ENCODE data around the gene FKBP4. TPM values are rescaled to one million over a fixed set of nuclear protein-coding genes. Genes with fewer than 3 reads are reported as not detected.

The FKBP4 gene
- total and polyA plus RNA-seq, 9 of the 15 experiments (the other 6 are each of a cell fraction or from before 2014, with no cell fraction given) = 16.3 to 154 (median 90.1) TPM

DNA sequence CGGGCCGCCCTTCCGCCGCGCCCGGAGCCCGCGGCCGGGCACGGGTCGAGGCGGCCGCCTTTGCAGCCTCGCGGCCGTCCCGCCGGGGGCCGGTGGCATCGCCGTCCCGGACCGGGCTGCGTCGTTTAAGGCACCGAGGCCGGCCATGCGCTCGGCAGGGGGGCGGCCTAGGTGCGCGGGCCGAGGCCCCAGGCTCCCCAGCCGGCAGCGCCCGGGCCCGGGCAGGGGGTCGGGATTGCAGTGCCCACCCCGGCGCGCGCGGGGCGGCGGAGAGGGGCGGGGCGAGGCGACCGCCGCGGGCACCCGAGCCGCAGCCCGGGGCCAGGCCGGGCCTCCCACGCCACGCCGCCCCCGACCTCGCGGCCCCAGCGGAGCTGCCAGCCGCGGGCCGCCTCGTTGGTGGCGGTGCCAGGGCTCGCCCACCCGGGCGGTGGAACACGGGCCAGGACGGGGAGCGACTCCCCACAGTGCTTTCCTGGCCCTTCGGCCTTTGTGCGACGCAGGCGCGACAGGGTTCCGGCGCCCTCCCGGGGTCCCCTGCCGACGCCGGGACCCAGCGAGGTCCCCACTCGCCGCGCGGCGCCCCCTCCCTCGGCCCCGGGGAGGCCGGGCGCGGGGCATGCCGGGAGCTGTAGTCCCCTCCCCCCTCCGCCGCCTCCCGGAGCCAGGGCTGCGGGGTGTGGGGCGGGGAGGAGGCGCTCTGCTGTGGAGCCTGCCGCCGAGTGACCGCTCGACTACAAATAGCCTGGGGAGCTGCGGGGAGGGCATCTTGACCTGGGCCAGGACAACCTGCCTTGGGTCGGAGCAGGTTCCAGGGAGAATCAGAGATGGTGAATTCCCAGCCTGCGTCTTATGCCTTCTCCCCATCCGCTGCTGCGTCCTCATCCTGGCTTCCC, 769 bp downstream of the FKBP4 start (continued):
- no peak for TF ChIP-seq ZNF124 (CRISPR knock-in tag; IDR thresholded peaks at IDR 0.05)
- TF ChIP-seq IRF2 (CRISPR knock-in tag; IDR thresholded peaks at IDR 0.05) = no peak
- peak; percentile 35 for TF ChIP-seq PCBP1 (IDR thresholded peaks at IDR 0.05; ENCODE audit: low read depth, low read length, poor library complexity, severe bottlenecking)
- TF ChIP-seq PHF20 (IDR thresholded peaks at IDR 0.05; ENCODE audit: partially characterized antibody) = no peak
- TF ChIP-seq ARNT (IDR thresholded peaks at IDR 0.05) = no peak
- TF ChIP-seq, protein P1, sequence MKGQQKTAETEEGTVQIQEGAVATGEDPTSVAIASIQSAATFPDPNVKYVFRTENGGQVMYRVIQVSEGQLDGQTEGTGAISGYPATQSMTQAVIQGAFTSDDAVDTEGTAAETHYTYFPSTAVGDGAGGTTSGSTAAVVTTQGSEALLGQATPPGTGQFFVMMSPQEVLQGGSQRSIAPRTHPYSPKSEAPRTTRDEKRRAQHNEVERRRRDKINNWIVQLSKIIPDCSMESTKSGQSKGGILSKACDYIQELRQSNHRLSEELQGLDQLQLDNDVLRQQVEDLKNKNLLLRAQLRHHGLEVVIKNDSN (CRISPR knock-in tag; IDR thresholded peaks at IDR 0.05) = no peak
- peak; percentile 68 for TF ChIP-seq POLR2G (IDR thresholded peaks at IDR 0.05; ENCODE audit: low read depth, low read length)
- TF ChIP-seq, protein P2, sequence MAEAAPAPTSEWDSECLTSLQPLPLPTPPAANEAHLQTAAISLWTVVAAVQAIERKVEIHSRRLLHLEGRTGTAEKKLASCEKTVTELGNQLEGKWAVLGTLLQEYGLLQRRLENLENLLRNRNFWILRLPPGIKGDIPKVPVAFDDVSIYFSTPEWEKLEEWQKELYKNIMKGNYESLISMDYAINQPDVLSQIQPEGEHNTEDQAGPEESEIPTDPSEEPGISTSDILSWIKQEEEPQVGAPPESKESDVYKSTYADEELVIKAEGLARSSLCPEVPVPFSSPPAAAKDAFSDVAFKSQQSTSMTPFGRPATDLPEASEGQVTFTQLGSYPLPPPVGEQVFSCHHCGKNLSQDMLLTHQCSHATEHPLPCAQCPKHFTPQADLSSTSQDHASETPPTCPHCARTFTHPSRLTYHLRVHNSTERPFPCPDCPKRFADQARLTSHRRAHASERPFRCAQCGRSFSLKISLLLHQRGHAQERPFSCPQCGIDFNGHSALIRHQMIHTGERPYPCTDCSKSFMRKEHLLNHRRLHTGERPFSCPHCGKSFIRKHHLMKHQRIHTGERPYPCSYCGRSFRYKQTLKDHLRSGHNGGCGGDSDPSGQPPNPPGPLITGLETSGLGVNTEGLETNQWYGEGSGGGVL (CRISPR knock-in tag; IDR thresholded peaks at IDR 0.05) = no peak
- TF ChIP-seq, protein P3, sequence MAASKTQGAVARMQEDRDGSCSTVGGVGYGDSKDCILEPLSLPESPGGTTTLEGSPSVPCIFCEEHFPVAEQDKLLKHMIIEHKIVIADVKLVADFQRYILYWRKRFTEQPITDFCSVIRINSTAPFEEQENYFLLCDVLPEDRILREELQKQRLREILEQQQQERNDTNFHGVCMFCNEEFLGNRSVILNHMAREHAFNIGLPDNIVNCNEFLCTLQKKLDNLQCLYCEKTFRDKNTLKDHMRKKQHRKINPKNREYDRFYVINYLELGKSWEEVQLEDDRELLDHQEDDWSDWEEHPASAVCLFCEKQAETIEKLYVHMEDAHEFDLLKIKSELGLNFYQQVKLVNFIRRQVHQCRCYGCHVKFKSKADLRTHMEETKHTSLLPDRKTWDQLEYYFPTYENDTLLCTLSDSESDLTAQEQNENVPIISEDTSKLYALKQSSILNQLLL (CRISPR knock-in tag; IDR thresholded peaks at IDR 0.05; ENCODE audit: borderline replicate concordance) = no peak
- TF ChIP-seq SMAD2 (IDR thresholded peaks at IDR 0.05; ENCODE audit: low read depth, low read length) = no peak
- no peak for TF ChIP-seq SLC30A9 (CRISPR knock-in tag; IDR thresholded peaks at IDR 0.05)
- TF ChIP-seq, protein P4, sequence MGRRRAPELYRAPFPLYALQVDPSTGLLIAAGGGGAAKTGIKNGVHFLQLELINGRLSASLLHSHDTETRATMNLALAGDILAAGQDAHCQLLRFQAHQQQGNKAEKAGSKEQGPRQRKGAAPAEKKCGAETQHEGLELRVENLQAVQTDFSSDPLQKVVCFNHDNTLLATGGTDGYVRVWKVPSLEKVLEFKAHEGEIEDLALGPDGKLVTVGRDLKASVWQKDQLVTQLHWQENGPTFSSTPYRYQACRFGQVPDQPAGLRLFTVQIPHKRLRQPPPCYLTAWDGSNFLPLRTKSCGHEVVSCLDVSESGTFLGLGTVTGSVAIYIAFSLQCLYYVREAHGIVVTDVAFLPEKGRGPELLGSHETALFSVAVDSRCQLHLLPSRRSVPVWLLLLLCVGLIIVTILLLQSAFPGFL (CRISPR knock-in tag; IDR thresholded peaks at IDR 0.05) = no peak
- no peak for TF ChIP-seq TAF15 (IDR thresholded peaks at IDR 0.05; ENCODE audit: low read depth, low read length)
- peak; percentile 78 for TF ChIP-seq HMGN3 (IDR thresholded peaks at IDR 0.05; ENCODE audit: borderline replicate concordance, extremely low read depth, insufficient read length, low read depth, low read length)
- TF ChIP-seq, protein P5, sequence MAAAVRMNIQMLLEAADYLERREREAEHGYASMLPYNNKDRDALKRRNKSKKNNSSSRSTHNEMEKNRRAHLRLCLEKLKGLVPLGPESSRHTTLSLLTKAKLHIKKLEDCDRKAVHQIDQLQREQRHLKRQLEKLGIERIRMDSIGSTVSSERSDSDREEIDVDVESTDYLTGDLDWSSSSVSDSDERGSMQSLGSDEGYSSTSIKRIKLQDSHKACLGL (CRISPR knock-in tag; IDR thresholded peaks at IDR 0.05; ENCODE audit: borderline replicate concordance, poor library complexity, severe bottlenecking) = no peak
- TF ChIP-seq NCOA6 (IDR thresholded peaks at IDR 0.05) = no peak
- TF ChIP-seq SMARCB1 (IDR thresholded peaks at IDR 0.05; ENCODE audit: insufficient read length, low read depth) = no peak
- no peak for TF ChIP-seq CC2D1A (IDR thresholded peaks at IDR 0.05)
- no peak for TF ChIP-seq ZNF408 (CRISPR knock-in tag; IDR thresholded peaks at IDR 0.05; ENCODE audit: low read depth)
